H1 (cell line): ENCODE data around the gene TRAPPC2. TPM values are rescaled to one million over a fixed set of nuclear protein-coding genes. Genes with fewer than 3 reads are reported as not detected.

Source experiments
- CTCF ChIA-PET: fragments of 300-600 bp; sonication (Branson Sonifier 250); formaldehyde crosslinking; loops from one replicate; lab custom pipeline; 2021; ENCODE audit not compliant: partially characterized antibody; lab: Charles Lee
- POLR2A ChIA-PET: fragments of 300-600 bp; sonication (Branson Sonifier 250); formaldehyde crosslinking; loops from one replicate; lab custom pipeline; 2021; ENCODE audit warnings: inconsistent platforms; ENCODE audit not compliant: partially characterized antibody; lab: Charles Lee
- DNase-seq, 2 experiments: peaks; one replicate each; pipeline versions ENCODE4 v3.0.0 to v3.0.0-alpha.2; 2010 to 2022; ENCODE audit warnings: low spot score in 2 of 2, low read depth in 1 of 2, mixed read lengths in 1 of 2
- FAIRE-seq: peaks from 2 replicates; lab custom pipeline; 2011; peaks lifted over from hg19 to GRCh38; lab: Jason Lieb, UNC
- H2AFZ ChIP-seq: 2 replicates; pipeline ENCODE4 v1.8.1; 2012; ENCODE audit warnings: low read length, inconsistent platforms
- H2AK5ac ChIP-seq: 2 replicates; pipeline ENCODE4 v1.6.1; 2013; ENCODE audit warnings: low read depth, low read length
- H2BK120ac ChIP-seq: replicated peaks from 2 replicates; pipeline ENCODE3; 2013; ENCODE audit warnings: low read depth, low read length, inconsistent platforms
- H2BK12ac ChIP-seq: 2 replicates; pipeline ENCODE4 v1.6.1; 2013; ENCODE audit warnings: low read depth, low read length
- H2BK15ac ChIP-seq: 2 replicates; pipeline ENCODE4 v1.6.1; 2013; ENCODE audit warnings: low read length
- H2BK20ac ChIP-seq: 2 replicates; pipeline ENCODE4 v1.6.1; 2013; ENCODE audit warnings: low read length
- H2BK5ac ChIP-seq: 2 replicates; pipeline ENCODE4 v1.6.1; 2013; ENCODE audit warnings: low read depth, low read length
- H3K14ac ChIP-seq: 2 replicates; pipeline ENCODE4 v1.6.1; 2013; ENCODE audit warnings: inconsistent platforms; ENCODE audit not compliant: insufficient read length
- H3K18ac ChIP-seq: 2 replicates; pipeline ENCODE4 v1.6.1; 2013; ENCODE audit warnings: low read length; ENCODE audit errors: extremely low read depth
- H3K23ac ChIP-seq: 2 replicates; pipeline ENCODE4 v1.6.1; 2013; ENCODE audit warnings: inconsistent platforms; ENCODE audit not compliant: insufficient read length
- H3K23me2 ChIP-seq: 2 replicates; pipeline ENCODE4 v1.6.1; 2013; ENCODE audit warnings: low read depth, low read length
- H3K27ac ChIP-seq: 2 replicates; pipeline ENCODE4 v1.6.1; 2011; ENCODE audit warnings: low read depth, low read length, inconsistent platforms
- H3K27me3 ChIP-seq, 4 experiments: replicated peaks in 1 of 4; 1 replicate in 1 of 4; 2 replicates in 3 of 4; pipeline versions ENCODE4 v1.6.1 to v1.8.1; 2011 to 2013; ENCODE audit warnings: low read length in 3 of 4, mild to moderate bottlenecking in 3 of 4, inconsistent platforms in 2 of 4, mixed read lengths in 2 of 4, moderate library complexity in 1 of 4; ENCODE audit not compliant: control insufficient read depth in 3 of 4, insufficient read depth in 3 of 4; ENCODE audit errors: extremely low read depth in 1 of 4
- H3K36me3 ChIP-seq, 4 experiments: 2 replicates each; pipeline versions ENCODE4 v1.6.1 to v1.8.1; 2011 to 2013; ENCODE audit warnings: mild to moderate bottlenecking in 4 of 4, low read length in 3 of 4, moderate library complexity in 2 of 4, control low read depth in 1 of 4, inconsistent platforms in 1 of 4; ENCODE audit not compliant: insufficient read depth in 4 of 4, control insufficient read depth in 2 of 4
- H3K4ac ChIP-seq: replicated peaks from 2 replicates; pipeline ENCODE3; 2013; ENCODE audit warnings: low read length, low read depth, mixed read lengths, inconsistent platforms; ENCODE audit not compliant: insufficient read length
- H3K4me1 ChIP-seq, 4 experiments: replicated peaks in 1 of 4; 1 replicate in 1 of 4; 2 replicates in 3 of 4; pipeline versions ENCODE4 v1.6.1 to v1.8.1; 2011 to 2013; ENCODE audit warnings: low read length in 3 of 4, inconsistent platforms in 2 of 4, mixed read lengths in 1 of 4; ENCODE audit not compliant: insufficient read depth in 4 of 4, control insufficient read depth in 3 of 4
- H3K4me2 ChIP-seq, 2 experiments: 2 replicates each; pipeline versions ENCODE4 v1.6.1 to v1.8.1; 2011 to 2013; ENCODE audit warnings: low read depth in 2 of 2, low read length in 2 of 2, control low read depth in 1 of 2, inconsistent platforms in 1 of 2, mild to moderate bottlenecking in 1 of 2; ENCODE audit not compliant: insufficient read depth in 1 of 2
- H3K4me3 ChIP-seq, 4 experiments: fragments of 200-600, 300-600 bp in 1 of 4; sonication (generic), shearing (Covaris generic), sonication (Bioruptor Twin) in 1 of 4; 2 replicates each; pipeline versions ENCODE4 v1.5.1 to v1.8.1; 2011 to 2016; ENCODE audit warnings: low read length in 4 of 4, low read depth in 3 of 4, control low read depth in 2 of 4, inconsistent platforms in 2 of 4, mild to moderate bottlenecking in 2 of 4, mixed read lengths in 1 of 4, moderate library complexity in 1 of 4; ENCODE audit not compliant: insufficient read depth in 2 of 4; ENCODE audit errors: extremely low read depth in 1 of 4
- H3K56ac ChIP-seq: replicated peaks from 2 replicates; pipeline ENCODE3; 2013; ENCODE audit warnings: low read depth, mild to moderate bottlenecking, mixed read lengths, low read length, inconsistent platforms; ENCODE audit not compliant: insufficient read length
- H3K79me1 ChIP-seq: 2 replicates; pipeline ENCODE4 v1.6.1; 2013; ENCODE audit warnings: low read depth, low read length, control low read depth
- H3K79me2 ChIP-seq, 2 experiments: 2 replicates each; pipeline versions ENCODE4 v1.6.1 to v1.8.1; 2012 to 2013; ENCODE audit warnings: low read length in 2 of 2, mild to moderate bottlenecking in 2 of 2, inconsistent platforms in 1 of 2; ENCODE audit not compliant: insufficient read depth in 2 of 2, control insufficient read depth in 1 of 2
- H3K9ac ChIP-seq, 4 experiments: replicated peaks in 1 of 4; 1 replicate in 1 of 4; 2 replicates in 3 of 4; pipeline versions ENCODE4 v1.6.1 to v1.8.1; 2011 to 2013; ENCODE audit warnings: low read depth in 3 of 4, low read length in 3 of 4, control low read depth in 2 of 4, mild to moderate bottlenecking in 2 of 4, moderate library complexity in 2 of 4, inconsistent platforms in 1 of 4; ENCODE audit errors: extremely low read depth in 1 of 4
- H3K9me3 ChIP-seq, 2 experiments: 2 replicates each; pipeline versions ENCODE4 v1.6.1 to v1.8.1; 2012 to 2013; ENCODE audit warnings: mild to moderate bottlenecking in 2 of 2, moderate library complexity in 2 of 2, control low read depth in 1 of 2, inconsistent platforms in 1 of 2, low read depth in 1 of 2, low read length in 1 of 2, mixed read lengths in 1 of 2; ENCODE audit not compliant: insufficient read depth in 2 of 2
- H4K20me1 ChIP-seq, 2 experiments: replicated peaks in 1 of 2; 2 replicates each; pipeline versions ENCODE3 to v1.8.1; 2011 to 2013; ENCODE audit warnings: inconsistent platforms in 2 of 2, low read length in 2 of 2, mild to moderate bottlenecking in 1 of 2; ENCODE audit not compliant: insufficient read depth in 2 of 2, control insufficient read depth in 1 of 2
- H4K5ac ChIP-seq: 2 replicates; pipeline ENCODE4 v1.6.1; 2013; ENCODE audit warnings: low read length, low read depth, mixed read lengths, inconsistent platforms; ENCODE audit not compliant: insufficient read length
- H4K8ac ChIP-seq: 2 replicates; pipeline ENCODE4 v1.8.0; 2013; ENCODE audit warnings: mild to moderate bottlenecking, moderate library complexity, low read length, inconsistent platforms; ENCODE audit not compliant: insufficient read depth; ENCODE audit errors: extremely low read depth
- H4K91ac ChIP-seq: replicated peaks from 2 replicates; pipeline ENCODE3; 2013; ENCODE audit warnings: low read length, mixed read lengths, inconsistent platforms; ENCODE audit not compliant: insufficient read length
- BCL11A ChIP-seq, 2 experiments: IDR thresholded peaks; one replicate each; pipeline ENCODE4 v1.6.1; 2011; ENCODE audit warnings: low read depth in 2 of 2, low read length in 2 of 2, mild to moderate bottlenecking in 2 of 2
- WGBS, 2 experiments: shearing (Covaris generic) in 1 of 2; methylation state at CpG; one replicate each; pipeline versions ENCODE4 v1.1.6 to v1.1.7; 2013 to 2015; ENCODE audit warnings: low lambda C conversion rate in 2 of 2, mixed read lengths in 2 of 2, inconsistent platforms in 1 of 2, low coverage in 1 of 2, missing lambda C conversion rate in 1 of 2; ENCODE audit not compliant: insufficient replicate concordance in 2 of 2, insufficient coverage in 1 of 2, insufficient read length in 1 of 2; ENCODE audit errors: extremely low coverage in 1 of 2, missing lambda C conversion rate in 1 of 2; 5-methylcytosine and 5-hydroxymethylcytosine counted together
- polyA plus RNA-seq, 7 experiments: library from polyadenylated mRNA; depleted of rRNA in 3 of 7; stranded (reverse) in 5 of 7; unstranded in 2 of 7; fragments of >200 nt in 5 of 7; fragments of 200-250 nt in 2 of 7; gene quantifications; 1 replicate in 5 of 7; 2 replicates in 1 of 7; 4 replicates in 1 of 7; pipeline versions ENCODE4 v1.2.1 to v1.2.3, GENCODE V29; 2011 to 2013; ENCODE audit warnings: missing spikeins in 2 of 7, mixed read lengths in 2 of 7
- total RNA-seq: library from RNA; stranded (reverse); fragmentation: NEBNext Ultra II Directional; extraction: Animal tissue kit (Norgen Biotek cat#: 25700); gene quantifications from 2 replicates; pipeline ENCODE4 v1.2.1, GENCODE V29; 2021

Gene TRAPPC2
- total and polyA plus RNA-seq, 2 of the 8 experiments (the other 6 are each of a cell fraction or from before 2014, with no cell fraction given): 6.7 to 10.8 TPM

GRCh38 chrX:13761606-13762414 is 27.4 kb upstream of the TRAPPC2 start:
- Histone ChIP-seq H2BK12ac (no peak overlapping the region), H2BK120ac (no peak overlapping the region), H4K91ac (no peak overlapping the region), H2BK15ac (no peak overlapping the region), H3K4me2 (peak overlapping the region; percentile 22 to 38; a peak in 2 of 4 replicates), H3K79me1 (no peaks in the 10 kb centered on the region), H4K5ac (peak overlapping the region; percentile 27), H3K18ac (peak overlapping the region; percentile 75; the same call in 1 of the 2 replicates), H3K9ac (no peak overlapping the region), H3K79me2 (no peaks in the 10 kb centered on the region), H3K23me2 (no peaks in the 10 kb centered on the region), H3K56ac (no peak overlapping the region), H4K8ac (no peak overlapping the region), H3K4me3 (peak overlapping the region in 1 of 4 experiments; percentile 33; a peak in 1 of 8 replicates), H3K23ac (no peak overlapping the region), H3K4me1 (peaks cover 0 to 16% (median 6%) of the 10 kb centered on the region in 4 experiments; a peak in 4 of 7 replicates), H2AFZ (no peak overlapping the region), H3K36me3 (peaks cover 0 to 47% (median 12%) of the 10 kb centered on the region in 4 experiments; a peak in 7 of 8 replicates), H3K27me3 (no peaks in the 10 kb centered on the region), H3K9me3 (no peaks in the 10 kb centered on the region), H3K14ac (no peak overlapping the region), H3K4ac (no peak overlapping the region), H2BK5ac (no peak overlapping the region), H2BK20ac (no peak overlapping the region), H4K20me1 (no peaks in the 10 kb centered on the region), H2AK5ac (no peak overlapping the region), H3K27ac (no peak overlapping the region)
- 22% methylated on average over 6 of the region's 7 CpGs; no CpG with 5 or more reads in 1 of the 2 experiments for WGBS, 2 experiments
- POLR2A ChIA-PET: interaction anchor here (0.7 to 2.5 kb wide), 5 partner anchors 24 to 268 kb away, joined by 3 to 10 read pairs (median 5); partner anchors contain the start of genes GEMIN8, OFD1 and TRAPPC2
- CTCF ChIA-PET: interaction anchor here (0.9 to 2.7 kb wide), 7 partner anchors 10 to 277 kb away, joined by 3 to 7 read pairs (median 3); no protein-coding TSS in a partner anchor
- FAIRE-seq: peak; percentile 86
- DNase-seq: no peak
- no peak for TF ChIP-seq BCL11A (IDR thresholded peaks at IDR 0.05; ENCODE audit: low read depth in 2 of 2, low read length in 2 of 2)
